HepG2 (cell line): ENCODE measurements around the gene TADA1. TPM values are rescaled to one million over a fixed set of nuclear protein-coding genes. Genes with fewer than 3 reads are reported as not detected.

Experiments used
- BCL6 ChIP-seq: IDR thresholded peaks from 2 replicates; pipeline ENCODE4 v1.6.1; 2016; ENCODE audit warnings: missing genetic modification reagents, missing compliant biosample characterization
- BHLHE40 ChIP-seq: IDR thresholded peaks from 2 replicates; pipeline ENCODE4 v1.6.1; 2011; ENCODE audit warnings: low read length, improper control_type of control experiment
- NFRKB ChIP-seq: fragments of 450-650 bp; IDR thresholded peaks from 2 replicates; pipeline ENCODE4 v1.6.1; 2017
- SUZ12 ChIP-seq: fragments of 150-350 bp; IDR thresholded peaks from 2 replicates; pipeline ENCODE4 v1.6.1; 2014; ENCODE audit warnings: low read depth, low read length
- TAF1 ChIP-seq: sonication (generic); formaldehyde crosslinking; IDR thresholded peaks from 2 replicates; pipeline ENCODE4 v1.4.0; 2020; ENCODE audit warnings: missing genetic modification reagents
- TCF7 ChIP-seq: sonication (generic); IDR thresholded peaks from 2 replicates; pipeline ENCODE4 v1.6.1; 2016; ENCODE audit warnings: antibody characterized with exemption, low read depth
- YEATS2 ChIP-seq: sonication (generic); formaldehyde crosslinking; IDR thresholded peaks from 2 replicates; pipeline ENCODE4 v1.4.0; 2020; ENCODE audit warnings: missing genetic modification reagents, borderline replicate concordance
- YEATS4 ChIP-seq: sonication (generic); formaldehyde crosslinking; IDR thresholded peaks from 2 replicates; pipeline ENCODE4 v1.4.0; 2020; ENCODE audit warnings: missing genetic modification reagents, borderline replicate concordance
- YY1 ChIP-seq: IDR thresholded peaks from 2 replicates; pipeline ENCODE4 v1.6.1; 2011; ENCODE audit warnings: low read length, low read depth, moderate library complexity, mild to moderate bottlenecking; ENCODE audit not compliant: insufficient read depth, insufficient replicate concordance
- ZNF251 ChIP-seq: sonication (generic); formaldehyde crosslinking; IDR thresholded peaks from 2 replicates; pipeline ENCODE4 v1.9.0; 2021; ENCODE audit warnings: mild to moderate bottlenecking, missing genetic modification reagents
- ZNF296 ChIP-seq: sonication (generic); formaldehyde crosslinking; conservative IDR thresholded peaks from 2 replicates; pipeline ENCODE4 v1.5.0; 2020; ENCODE audit warnings: mild to moderate bottlenecking, missing genetic modification reagents
- polyA plus RNA-seq, 8 experiments: library from polyadenylated mRNA; depleted of rRNA in 3 of 8; stranded (reverse) in 7 of 8; unstranded in 1 of 8; fragments of >200 nt; fragmentation: Illumina TruSeq in 4 of 8; extraction: Trizol in 4 of 8; gene quantifications; 2 replicates each; pipeline versions ENCODE4 v1.2.1 to v1.2.3, GENCODE V29; 2011 to 2016; ENCODE audit warnings: low read depth in 4 of 8, missing spikeins in 1 of 8, mixed read lengths in 1 of 8; ENCODE audit not compliant: insufficient read depth in 1 of 8
- total RNA-seq, 5 experiments: library from RNA; depleted of rRNA; stranded (reverse); fragments of >200 nt; fragmentation: Illumina TruSeq; extraction: Trizol; gene quantifications; 2 replicates each; pipeline ENCODE4 v1.2.3, GENCODE V29; 2016; ENCODE audit warnings: low read depth in 1 of 5
- TF ChIP-seq, protein P1 (sequence below): sonication (generic); formaldehyde crosslinking; IDR thresholded peaks from 2 replicates; pipeline ENCODE4 v1.4.0; 2020; ENCODE audit warnings: missing genetic modification reagents
- TF ChIP-seq, protein P2 (sequence below): IDR thresholded peaks from 2 replicates; pipeline ENCODE4 v1.6.1; 2016; ENCODE audit warnings: missing genetic modification reagents, missing compliant biosample characterization
- TF ChIP-seq, protein P3 (sequence below): sonication (generic); formaldehyde crosslinking; IDR thresholded peaks from 2 replicates; pipeline ENCODE4 v1.4.0; 2020; ENCODE audit warnings: missing genetic modification reagents
- TF ChIP-seq, protein P4 (sequence below): IDR thresholded peaks from 2 replicates; pipeline ENCODE4 v1.6.1; 2012; ENCODE audit warnings: low read length, improper control_type of control experiment
- TF ChIP-seq, protein P5 (sequence below): sonication (generic); formaldehyde crosslinking; IDR thresholded peaks from 2 replicates; pipeline ENCODE4 v1.4.0; 2020; ENCODE audit warnings: mild to moderate bottlenecking, low read depth, missing genetic modification reagents
- TF ChIP-seq, protein P6 (sequence below): sonication (generic); formaldehyde crosslinking; IDR thresholded peaks from 2 replicates; pipeline ENCODE4 v1.4.0; 2020; ENCODE audit warnings: missing genetic modification reagents, borderline replicate concordance

Gene TADA1
- total and polyA plus RNA-seq, 2 of the 13 experiments (the other 11 are each of a cell fraction or from before 2014, with no cell fraction given), result 28.3 to 29.1 TPM

DNA sequence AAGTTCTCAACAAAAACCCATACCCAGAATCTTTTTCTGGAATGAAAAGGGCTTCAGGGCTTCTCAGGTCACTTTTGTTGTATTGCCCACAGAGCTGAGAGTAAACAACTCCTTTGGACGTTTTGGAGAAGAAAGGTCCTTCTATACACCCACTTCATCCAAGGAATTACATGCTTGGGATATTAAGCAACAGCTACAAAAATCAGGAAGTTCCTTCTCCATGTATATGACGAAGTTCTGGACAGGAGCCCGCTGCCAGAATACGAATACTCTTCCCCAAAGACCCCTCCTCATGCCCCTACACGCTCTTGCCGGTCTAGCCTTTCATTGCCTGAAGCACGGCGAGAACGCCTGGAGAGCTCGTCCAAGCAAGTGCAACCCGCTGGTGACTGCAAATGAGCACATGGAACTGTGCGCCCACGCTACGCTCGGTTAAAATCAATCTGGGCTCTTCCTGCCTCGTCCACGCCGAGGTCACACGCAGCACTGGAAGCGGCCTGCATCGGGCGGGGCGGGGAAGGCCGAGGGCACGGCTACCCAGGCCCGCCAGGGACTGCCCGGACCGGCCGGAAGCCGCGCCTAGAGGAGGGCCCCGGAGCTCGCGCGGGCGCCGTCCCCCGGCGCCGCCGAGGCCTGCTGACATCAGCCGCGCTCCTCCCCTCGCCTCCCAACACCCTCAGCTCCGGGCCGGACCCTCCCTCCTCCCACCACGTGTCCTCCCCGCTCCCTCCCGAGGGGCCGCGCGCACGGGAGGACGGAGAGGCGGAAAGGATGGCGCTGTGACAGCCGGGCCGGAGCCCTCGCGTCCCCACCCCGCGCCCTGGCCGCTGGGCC is 37.1 kb downstream of the TADA1 start, which contains the start of gene POGK (continued):
- TF ChIP-seq BCL6 (CRISPR knock-in tag) (0 out of 2 replicates have a peak, but pooled peaks have one; percentile 51), TCF7 (no peak), ZNF296 (no peak; the same call in 1 of the 2 replicates), TAF1 (CRISPR knock-in tag) (peak; percentile 84), YEATS4 (peak; percentile 89; the same call in 1 of the 2 replicates), ZNF251 (CRISPR knock-in tag) (no peak), SUZ12 (no peak), NFRKB (no peak), BHLHE40 (peak; percentile 59; the same call in 1 of the 2 replicates), YEATS2 (CRISPR knock-in tag) (peak; percentile 78; the same call in 1 of the 2 replicates), YY1 (peak; percentile 70)
- TF ChIP-seq, protein P1, sequence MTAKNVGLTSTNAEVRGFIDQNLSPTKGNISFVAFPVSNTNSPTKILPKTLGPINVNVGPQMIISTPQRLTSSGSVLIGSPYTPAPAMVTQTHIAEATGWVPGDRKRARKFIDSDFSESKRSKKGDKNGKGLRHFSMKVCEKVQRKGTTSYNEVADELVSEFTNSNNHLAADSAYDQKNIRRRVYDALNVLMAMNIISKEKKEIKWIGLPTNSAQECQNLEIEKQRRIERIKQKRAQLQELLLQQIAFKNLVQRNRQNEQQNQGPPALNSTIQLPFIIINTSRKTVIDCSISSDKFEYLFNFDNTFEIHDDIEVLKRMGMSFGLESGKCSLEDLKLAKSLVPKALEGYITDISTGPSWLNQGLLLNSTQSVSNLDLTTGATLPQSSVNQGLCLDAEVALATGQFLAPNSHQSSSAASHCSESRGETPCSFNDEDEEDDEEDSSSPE, result peak; percentile 91
- TF ChIP-seq, protein P2, sequence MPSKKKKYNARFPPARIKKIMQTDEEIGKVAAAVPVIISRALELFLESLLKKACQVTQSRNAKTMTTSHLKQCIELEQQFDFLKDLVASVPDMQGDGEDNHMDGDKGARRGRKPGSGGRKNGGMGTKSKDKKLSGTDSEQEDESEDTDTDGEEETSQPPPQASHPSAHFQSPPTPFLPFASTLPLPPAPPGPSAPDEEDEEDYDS (CRISPR knock-in tag), result peak; percentile 27; the same call in 1 of the 2 replicates
- TF ChIP-seq, protein P3, sequence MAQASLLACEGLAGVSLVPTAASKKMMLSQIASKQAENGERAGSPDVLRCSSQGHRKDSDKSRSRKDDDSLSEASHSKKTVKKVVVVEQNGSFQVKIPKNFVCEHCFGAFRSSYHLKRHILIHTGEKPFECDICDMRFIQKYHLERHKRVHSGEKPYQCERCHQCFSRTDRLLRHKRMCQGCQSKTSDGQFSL (CRISPR knock-in tag), result peak; percentile 53; the same call in 1 of the 2 replicates
- TF ChIP-seq, protein P4, sequence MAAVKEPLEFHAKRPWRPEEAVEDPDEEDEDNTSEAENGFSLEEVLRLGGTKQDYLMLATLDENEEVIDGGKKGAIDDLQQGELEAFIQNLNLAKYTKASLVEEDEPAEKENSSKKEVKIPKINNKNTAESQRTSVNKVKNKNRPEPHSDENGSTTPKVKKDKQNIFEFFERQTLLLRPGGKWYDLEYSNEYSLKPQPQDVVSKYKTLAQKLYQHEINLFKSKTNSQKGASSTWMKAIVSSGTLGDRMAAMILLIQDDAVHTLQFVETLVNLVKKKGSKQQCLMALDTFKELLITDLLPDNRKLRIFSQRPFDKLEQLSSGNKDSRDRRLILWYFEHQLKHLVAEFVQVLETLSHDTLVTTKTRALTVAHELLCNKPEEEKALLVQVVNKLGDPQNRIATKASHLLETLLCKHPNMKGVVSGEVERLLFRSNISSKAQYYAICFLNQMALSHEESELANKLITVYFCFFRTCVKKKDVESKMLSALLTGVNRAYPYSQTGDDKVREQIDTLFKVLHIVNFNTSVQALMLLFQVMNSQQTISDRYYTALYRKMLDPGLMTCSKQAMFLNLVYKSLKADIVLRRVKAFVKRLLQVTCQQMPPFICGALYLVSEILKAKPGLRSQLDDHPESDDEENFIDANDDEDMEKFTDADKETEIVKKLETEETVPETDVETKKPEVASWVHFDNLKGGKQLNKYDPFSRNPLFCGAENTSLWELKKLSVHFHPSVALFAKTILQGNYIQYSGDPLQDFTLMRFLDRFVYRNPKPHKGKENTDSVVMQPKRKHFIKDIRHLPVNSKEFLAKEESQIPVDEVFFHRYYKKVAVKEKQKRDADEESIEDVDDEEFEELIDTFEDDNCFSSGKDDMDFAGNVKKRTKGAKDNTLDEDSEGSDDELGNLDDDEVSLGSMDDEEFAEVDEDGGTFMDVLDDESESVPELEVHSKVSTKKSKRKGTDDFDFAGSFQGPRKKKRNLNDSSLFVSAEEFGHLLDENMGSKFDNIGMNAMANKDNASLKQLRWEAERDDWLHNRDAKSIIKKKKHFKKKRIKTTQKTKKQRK, result no peak
- TF ChIP-seq, protein P5, sequence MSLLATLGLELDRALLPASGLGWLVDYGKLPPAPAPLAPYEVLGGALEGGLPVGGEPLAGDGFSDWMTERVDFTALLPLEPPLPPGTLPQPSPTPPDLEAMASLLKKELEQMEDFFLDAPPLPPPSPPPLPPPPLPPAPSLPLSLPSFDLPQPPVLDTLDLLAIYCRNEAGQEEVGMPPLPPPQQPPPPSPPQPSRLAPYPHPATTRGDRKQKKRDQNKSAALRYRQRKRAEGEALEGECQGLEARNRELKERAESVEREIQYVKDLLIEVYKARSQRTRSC (CRISPR knock-in tag), result no peak
- TF ChIP-seq, protein P6, sequence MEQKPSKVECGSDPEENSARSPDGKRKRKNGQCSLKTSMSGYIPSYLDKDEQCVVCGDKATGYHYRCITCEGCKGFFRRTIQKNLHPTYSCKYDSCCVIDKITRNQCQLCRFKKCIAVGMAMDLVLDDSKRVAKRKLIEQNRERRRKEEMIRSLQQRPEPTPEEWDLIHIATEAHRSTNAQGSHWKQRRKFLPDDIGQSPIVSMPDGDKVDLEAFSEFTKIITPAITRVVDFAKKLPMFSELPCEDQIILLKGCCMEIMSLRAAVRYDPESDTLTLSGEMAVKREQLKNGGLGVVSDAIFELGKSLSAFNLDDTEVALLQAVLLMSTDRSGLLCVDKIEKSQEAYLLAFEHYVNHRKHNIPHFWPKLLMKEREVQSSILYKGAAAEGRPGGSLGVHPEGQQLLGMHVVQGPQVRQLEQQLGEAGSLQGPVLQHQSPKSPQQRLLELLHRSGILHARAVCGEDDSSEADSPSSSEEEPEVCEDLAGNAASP, result no peak
